Fibroblast of gingiva (primary cell): ENCODE measurements around the gene TMEM238.
"Not testable (repeated sequence)": the region's sequence is repeated elsewhere in the genome, so short reads cannot be mapped to it uniquely, and the experiment has no call there.

Source experiments
- DNase-seq: peaks from one replicate; pipeline ENCODE4 v3.0.0-alpha.2; 2011; ENCODE audit warnings: low read depth

Gene TMEM238

GRCh38 chr19:55384131-55384919, at the start of gene TMEM238:
TSS of gene TMEM238 (minus strand) at chr19:55384292. CDS start at chr19:55384259, 33 bp downstream.
- DNase-seq, result no peak

GRCh38 chr19:55433292-55433691, 49.2 kb upstream of the TMEM238 start:
- DNase-seq, result no peak

DNA sequence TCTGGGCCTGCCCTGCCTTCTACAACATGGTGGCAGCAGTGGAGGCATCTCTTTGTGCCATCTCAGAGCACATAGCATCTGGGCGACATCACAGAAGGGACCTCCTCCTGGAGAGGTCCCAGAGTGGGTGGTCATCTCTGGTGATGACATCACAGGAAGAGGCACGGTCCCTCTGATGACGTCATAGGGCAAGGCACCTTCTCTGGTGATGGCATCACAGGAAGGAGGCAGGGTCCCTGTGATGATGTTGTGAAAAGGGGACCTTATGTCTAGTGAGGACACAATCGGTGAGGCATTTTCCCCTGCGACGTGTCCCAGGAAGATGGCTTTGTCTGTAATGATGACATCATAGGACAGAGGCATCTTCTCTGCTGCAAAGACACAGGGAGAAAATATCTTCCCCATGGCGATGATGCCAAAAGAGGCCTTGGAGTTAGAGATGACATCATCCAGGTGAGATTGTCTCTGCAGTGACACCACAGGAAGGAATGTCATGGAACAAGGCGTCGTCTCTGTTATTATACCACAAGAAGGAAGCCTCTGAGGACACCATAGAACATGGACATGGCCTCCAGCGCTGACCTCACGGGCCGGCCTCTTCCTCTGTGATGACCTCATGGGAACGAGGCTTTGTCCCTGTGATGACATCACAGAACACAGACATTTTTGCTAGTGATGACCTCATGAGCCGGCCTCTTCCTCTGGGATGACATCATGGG, 48.3 kb upstream of the TMEM238 start:
- DNase-seq, result no peak

DNA sequence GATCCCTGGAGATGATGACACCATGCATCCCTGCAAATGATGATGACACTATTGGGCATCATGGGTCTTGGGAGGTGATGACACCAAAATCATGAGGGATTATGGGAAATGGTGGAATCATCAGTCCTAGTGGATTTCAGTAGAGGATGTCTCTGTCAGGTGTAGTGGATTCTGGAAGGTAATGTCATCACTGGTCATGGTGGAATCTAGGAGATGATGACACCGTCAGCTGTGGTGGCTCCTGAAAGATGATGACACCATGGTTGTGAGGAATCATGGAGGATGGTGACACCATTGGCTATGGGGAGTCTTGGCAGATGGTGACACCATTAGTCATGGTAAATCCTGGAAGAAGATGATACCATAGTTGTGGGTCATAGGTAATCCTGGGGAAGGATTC, 47.1 kb upstream of the TMEM238 start:
- no peak for DNase-seq

GRCh38 chr19:55426042-55426441, 42.0 kb upstream of the TMEM238 start:
- DNase-seq, result no peak

DNA sequence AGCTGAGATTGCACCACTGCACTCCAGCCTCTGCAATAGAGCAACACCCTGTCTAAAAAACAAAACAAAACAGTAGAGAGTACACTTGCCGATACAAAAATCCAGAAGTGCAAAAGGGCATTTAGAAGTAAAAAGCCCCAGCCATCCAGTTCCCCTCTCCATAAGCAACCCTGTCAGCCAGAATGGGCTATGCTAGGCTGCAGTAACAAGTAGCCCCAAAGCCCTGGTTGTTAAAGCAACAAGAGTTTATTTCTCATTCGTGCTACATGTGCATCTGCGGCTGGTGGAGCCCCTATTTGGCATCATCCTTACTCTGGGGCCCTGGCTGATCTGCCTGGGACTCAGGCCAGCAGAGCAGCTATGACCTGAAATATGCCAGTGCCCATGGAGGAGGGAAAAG, 40.4 kb upstream of the TMEM238 start:
- no peak for DNase-seq

GRCh38 chr19:55423225-55424005, 39.3 kb upstream of the TMEM238 start:
- DNase-seq, result no peak

GRCh38 chr19:55421281-55421680, 37.2 kb upstream of the TMEM238 start:
- not testable (repeated sequence) for DNase-seq

- no peak for DNase-seq
Measured at GRCh38 chr19:55419624-55420236, 35.6 kb upstream of the TMEM238 start.

- no peak for DNase-seq
Measured at GRCh38 chr19:55419103-55419502, 35.0 kb upstream of the TMEM238 start.

- peak; percentile 71 for DNase-seq
Measured at GRCh38 chr19:55418185-55418584, 34.1 kb upstream of the TMEM238 start.

GRCh38 chr19:55410168-55410567, 26.1 kb upstream of the TMEM238 start:
- no peak for DNase-seq

GRCh38 chr19:55409179-55409578, 25.1 kb upstream of the TMEM238 start:
- DNase-seq, result not testable (repeated sequence)

DNA sequence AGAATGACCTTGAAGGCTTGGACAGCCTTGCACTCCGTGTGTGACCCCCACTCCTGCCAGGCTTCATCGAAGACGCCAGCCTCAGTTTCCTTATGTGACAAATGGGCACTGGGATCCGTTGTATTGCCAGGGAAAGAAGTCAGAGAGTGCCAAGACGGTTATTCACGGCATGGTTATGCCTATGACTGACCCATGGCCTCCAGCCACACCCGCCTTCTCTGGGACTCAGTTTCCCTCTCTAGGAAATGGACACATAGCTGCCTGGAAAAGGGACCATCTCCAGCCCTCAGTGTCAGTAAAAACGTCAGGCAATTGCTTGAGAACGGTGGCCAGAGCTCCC, 24.4 kb upstream of the TMEM238 start:
- DNase-seq, result no peak

DNA sequence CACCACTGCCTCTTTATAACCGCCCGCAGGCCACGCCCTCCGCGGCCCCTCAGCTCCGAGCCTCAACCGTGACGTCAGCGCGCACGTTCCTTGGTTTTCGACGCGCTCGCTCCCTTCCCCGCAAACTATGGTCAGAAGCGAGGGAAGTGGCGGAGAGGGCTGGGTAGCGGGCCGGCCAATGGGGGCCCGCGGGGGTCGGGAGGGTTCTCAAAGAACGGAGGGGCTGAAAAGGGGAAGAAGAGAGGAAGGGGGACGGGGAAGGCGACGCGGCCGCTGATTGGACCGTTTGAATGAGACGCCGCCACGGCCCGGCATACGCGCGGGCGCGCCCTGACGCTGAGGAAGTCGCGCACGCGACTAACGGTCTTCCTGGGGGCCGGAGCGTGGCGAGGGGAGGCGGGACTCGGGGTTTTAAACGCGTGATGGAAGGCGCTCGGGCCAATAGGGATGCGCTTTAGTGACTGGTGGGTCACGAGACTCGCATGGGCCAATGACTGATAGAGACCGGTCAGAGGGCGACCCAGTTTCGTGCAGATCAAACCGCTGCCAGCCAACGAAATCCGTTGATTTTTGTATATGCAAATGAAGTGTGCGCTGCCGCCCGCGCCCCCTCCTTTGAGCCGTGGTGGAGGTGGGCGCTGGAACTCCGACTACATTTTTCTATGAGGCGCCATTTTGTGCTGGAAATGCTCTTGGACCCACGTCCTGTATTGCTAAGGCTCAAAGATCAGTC, 23.9 kb upstream of the TMEM238 start:
- peak; percentile 99 for DNase-seq

DNA sequence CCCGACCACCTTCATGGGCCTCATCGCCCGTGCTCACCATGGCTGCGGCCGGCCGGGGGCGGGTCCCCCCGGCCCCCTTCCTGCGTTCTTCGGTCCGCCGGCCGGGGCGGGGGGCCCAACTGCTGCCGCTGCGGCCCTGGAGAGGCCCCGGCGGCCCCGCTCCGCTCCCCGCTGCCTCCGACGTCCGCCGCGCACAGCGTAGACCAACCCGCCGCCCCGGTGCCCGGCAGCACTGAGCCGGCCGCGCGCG, 23.4 kb upstream of the TMEM238 start, which contains the start of gene UBE2S:
TSS of gene UBE2S (minus strand) at position 239 of the 250 bp plus-strand sequence. CDS start at position 40, 199 bp downstream.
- DNase-seq, result not testable (repeated sequence)

GRCh38 chr19:55406826-55407549, 22.9 kb upstream of the TMEM238 start:
- peak; percentile 39 for DNase-seq

DNA sequence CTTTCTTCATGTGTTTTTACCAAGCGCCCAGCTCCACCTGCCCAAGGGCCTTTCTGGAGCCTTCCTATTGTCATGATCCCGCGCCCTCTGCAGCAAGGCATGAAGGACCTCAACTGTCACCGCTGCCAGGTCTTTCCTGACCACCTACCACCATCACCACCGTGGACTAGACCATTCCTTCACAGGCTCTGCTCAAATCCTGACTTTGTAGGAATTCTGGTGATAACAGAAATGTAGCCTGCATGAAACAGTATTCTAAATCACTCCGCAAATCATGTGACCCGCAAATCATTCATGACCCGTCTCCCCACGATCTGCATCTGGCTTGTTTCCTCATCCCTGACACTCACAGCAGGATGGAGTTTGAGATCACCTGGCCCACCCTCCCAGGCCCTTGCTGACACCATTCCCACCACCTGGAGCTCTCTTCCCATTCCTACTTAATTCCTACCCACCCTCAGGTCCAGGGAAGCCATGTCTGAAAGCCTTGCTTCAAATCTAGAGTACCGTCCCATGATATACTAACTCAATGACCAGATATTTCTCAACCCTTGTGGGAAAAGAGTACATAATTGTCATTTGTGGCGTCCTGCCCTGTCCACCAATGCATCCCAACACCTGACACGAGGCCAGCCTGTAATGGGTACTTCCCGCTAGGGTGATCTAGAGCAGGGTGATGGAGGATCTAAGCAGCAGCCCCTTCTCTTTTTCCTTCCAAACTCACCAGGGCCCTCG, 22.2 kb upstream of the TMEM238 start:
- no peak for DNase-seq

GRCh38 chr19:55405638-55406037, 21.5 kb upstream of the TMEM238 start:
- DNase-seq, result no peak

- no peak for DNase-seq
Measured at GRCh38 chr19:55402509-55402908, 18.4 kb upstream of the TMEM238 start.
